ELR (cell line): Measurements from ENCODE around the gene ADRA2C.

Experiments used
- DNase-seq: peaks from one replicate; pipeline ENCODE4 v3.0.0-alpha.2; 2015; ENCODE audit warnings: low read depth

Gene ADRA2C

DNA sequence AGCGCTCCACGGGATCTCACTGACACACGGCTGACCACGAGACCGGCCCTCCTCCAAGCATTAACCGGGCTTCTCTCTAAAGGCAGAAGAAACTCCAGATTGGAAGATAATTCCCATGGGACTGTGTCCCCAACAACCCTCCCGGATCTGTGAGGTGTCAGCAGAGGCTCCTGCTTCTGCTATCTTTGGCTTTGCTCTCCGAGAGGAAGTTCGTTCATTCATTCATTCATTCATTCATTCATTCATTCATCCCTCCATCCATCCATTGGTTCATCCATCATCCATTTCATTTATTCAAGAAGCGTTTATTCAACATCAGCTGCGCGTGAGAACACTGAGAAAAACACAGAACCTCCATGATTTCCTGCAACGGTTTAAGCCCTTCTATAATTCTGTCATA is 11.5 kb downstream of the ADRA2C start:
- DNase-seq, result no peak

DNA sequence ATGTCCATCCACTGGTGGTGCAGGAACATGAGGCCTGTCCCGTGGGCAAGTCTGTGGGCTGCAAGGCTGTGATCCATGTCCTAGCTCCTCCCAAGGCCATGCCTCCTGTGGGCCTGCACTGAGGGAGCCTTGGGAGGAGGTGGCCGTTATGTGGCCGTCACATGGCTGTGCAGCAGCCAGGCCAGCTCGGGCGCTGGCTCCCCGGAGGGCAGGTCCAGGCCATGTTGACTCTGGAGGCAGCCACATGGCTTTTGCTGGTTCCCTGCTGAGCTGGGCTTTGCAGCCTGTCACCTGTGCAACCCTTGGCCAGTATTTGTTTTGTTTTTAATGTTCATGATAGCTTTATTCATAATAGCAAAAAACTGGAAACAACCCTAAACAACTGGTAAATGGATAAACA is 13.3 kb downstream of the ADRA2C start:
- DNase-seq, result no peak

GRCh38 chr4:3780347-3781171 is 14.4 kb downstream of the ADRA2C start:
- no peak for DNase-seq

DNA sequence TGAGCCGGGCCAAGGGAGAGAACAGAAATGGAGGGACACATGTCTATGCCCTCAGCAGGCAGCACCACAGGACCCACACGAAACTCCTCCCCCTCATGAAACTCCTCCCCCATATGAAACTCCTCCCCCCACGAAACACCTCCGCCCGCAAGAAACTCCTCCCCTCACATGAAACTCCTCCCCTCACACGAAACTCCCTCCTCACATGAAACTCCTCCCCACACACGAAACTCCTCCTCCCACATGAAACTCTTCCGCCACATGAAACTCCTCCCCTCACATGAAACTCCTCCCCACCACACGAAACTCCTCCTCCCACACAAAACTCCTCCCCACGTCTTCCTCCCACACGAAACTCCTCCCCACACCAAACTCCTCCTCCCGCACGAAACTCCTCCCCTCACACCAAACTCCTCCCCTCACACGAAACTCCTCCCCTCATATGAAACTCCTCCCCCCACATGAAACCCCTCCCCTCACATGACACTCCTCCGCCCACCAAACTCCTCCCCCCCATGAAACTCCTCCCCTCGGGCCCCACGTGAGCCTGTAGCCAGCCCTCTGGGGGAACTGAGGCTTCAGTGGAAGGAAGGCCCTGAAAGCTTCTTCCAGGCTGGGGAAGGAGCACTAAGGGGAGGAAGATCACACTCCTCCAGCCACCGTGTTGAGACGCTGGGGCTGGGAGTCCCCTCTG is 15.2 kb downstream of the ADRA2C start:
- DNase-seq, result peak; percentile 13

DNA sequence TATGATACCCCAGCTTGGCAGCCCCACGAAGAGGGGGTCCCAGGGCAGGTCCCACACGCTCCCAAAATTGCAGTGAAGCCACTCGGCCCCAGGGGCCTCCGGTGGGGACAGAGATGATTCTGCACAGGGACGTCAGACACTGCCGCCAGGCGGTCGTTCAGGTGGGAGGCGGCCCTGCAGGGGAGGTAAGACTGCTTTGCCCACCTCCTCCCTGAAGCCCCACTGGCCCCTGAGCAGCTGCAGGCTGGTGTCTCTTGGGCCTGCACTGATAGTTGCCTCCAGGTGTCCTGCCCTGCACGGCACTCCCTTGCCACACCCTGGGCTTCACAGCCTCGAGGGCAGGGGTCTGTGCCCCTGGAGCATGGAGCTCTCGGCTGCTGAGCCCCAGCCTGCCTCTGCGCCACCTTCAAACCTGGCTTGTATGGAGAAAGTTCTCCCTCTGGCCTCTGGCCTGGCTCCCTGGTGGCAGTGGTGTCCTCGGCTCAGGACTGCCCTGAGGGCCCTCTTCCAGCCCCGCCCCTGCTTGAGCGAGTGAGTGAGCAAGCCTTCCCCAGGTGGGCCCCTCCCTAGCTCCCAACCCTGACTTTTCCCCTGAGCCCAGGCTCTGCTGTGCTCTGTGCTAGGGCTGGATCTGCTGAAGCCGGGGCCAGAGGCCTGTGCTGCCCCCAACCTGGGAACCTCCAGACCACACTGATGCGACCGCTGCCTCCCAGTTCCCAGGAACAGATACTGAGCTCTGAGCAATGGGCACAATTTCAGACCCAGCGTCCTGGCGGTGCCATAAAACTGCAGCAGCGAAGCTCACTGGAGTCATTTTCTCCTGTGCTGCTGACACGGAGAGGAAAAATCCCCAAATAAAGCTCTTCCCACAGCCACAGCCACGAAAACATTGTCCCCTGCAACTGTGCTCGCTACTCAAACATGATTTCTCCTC is 16.1 kb downstream of the ADRA2C start:
- DNase-seq, result no peak

DNA sequence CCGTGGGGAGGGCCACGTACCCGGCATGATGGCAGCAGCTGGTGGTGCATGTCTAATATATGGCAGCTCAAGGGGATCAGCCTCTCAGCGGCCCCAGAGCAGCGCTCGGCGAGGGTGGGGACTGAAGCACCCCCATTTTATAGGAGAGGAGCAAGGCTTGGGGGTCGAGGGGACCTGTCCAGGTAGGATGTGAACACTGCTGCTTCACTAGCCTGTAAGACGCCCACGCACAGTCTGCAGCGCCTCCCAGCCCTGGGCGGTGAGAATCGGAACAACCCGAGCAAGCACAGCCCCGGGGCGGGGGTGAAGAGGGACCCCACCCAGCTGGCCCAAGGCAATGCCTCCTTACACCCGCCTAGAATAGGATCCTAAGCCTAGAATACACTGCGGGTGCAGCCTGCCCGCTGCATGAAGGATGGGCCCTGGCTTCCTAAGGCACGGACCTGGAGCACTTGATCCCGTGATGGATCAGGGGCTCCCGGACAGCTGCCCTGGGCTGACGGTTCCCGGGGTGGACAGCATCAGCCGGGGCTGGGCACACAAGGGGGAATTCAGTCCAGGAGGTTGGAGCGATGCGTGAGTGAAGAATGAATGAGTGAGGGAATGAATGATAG is 17.6 kb downstream of the ADRA2C start:
- no peak for DNase-seq

DNA sequence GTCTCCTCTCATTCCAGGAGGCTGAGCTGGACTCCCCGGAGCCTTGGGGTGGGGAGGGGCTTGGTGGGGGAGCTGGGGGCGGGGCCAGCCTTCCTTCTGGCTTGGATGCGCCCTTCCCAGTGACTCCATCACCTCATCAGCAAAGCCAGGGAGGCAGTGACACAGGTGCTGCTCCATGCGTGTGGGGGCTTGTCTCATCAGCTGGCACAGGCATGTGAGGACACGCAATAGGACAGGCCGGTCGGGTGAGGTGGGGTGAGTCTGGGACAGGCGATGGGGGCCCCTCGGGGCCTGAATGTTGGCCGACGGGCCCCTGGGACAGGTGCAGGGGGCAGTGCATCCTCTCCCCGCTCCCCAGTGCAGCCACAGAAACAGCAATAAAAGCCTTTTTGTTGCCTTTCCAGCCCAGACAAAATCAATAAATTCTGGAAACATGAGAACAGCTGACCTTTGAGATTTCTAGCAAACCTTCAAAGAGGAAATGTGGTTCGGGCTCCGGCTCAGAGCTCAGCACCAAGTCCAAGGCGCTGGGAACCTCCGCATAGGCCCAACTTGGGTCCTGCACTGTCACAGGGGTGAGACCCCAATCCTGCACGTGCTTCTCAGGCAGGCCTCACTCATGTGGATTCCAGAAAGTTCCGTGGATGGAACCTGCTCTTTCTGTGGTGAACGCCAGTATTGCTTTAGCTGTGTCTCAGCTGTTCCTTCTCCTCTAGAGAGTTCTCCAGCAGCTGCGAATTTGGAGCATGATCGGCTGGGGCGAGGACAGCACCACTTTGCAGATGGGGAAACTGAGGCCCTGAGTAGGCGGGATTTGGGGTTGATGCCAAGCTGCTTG is 18.5 kb downstream of the ADRA2C start:
- no peak for DNase-seq

DNA sequence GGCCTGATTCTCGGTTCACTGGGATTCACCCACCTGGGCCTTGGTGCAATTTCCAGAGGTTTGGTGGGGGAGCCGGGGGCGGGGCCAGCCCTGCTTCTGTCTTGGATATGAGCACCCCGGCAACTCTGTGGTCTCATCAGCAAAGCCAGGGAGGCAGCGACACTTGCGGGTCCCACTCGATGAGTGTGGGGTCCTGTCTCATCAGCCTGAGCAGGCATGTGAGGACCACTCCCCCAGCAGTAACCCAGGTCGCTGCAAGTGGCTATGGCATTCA is 19.0 kb downstream of the ADRA2C start:
- DNase-seq, result no peak

- DNase-seq, result no peak
Measured at GRCh38 chr4:3786196-3786869, 20.1 kb downstream of the ADRA2C start.

- no peak for DNase-seq
Measured at GRCh38 chr4:3787489-3788365, 21.5 kb downstream of the ADRA2C start.

DNA sequence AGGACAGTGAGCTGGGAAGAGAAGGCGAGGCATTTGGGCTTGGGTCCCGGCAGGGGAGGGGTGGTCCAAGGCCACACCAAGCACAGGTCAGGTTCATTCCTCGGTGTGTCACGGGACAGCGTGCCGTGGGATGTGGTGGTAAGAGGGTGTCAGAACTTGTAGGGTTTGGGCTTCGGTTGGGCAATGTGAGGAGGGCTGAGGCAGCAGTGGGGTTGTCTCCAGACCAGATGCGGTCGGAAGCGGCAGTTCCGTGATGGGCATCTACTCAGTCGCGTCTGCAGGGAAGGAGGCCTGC is 22.1 kb downstream of the ADRA2C start:
- DNase-seq, result no peak

DNA sequence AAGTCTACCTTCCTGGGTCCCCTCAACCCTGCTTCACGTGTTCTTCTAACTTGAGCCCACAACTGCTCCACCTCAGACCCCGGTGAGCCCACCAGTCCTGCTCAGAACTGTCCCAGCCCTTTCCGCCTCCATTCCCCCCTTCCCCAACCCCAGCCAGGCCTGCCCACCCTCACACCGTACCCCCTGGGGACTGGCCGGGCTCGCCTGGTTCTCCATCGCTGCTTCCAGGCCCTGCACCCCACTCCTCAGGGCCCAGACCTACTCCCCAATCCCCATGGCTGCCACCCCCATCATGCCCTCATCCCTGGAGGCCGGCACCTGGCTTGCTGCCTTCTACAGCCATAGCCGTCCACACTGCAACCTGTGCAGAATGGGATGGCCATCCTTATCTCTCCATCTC is 23.4 kb downstream of the ADRA2C start:
- DNase-seq, result no peak

GRCh38 chr4:3790006-3790561 is 23.9 kb downstream of the ADRA2C start:
- DNase-seq, result no peak

DNA sequence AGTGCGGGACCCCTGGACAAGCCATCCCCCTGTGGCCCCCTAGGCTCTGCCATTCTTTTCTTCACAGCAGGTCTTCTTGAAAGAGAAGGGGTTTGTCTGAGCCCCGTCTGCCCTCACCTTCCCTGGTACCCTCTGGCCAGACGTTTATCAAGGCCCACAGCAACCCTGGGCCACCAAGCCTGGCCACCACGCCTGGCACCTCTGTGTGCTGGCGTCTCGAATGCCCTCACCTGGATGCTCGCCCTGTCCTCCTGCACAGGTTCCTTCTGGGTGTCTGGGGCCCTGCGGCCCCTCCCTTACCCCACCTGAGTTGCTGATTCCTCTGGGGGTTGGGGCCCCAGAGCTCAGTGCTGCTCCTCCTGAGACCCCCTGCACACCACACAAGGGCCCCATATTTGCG is 25.1 kb downstream of the ADRA2C start:
- DNase-seq, result no peak

DNA sequence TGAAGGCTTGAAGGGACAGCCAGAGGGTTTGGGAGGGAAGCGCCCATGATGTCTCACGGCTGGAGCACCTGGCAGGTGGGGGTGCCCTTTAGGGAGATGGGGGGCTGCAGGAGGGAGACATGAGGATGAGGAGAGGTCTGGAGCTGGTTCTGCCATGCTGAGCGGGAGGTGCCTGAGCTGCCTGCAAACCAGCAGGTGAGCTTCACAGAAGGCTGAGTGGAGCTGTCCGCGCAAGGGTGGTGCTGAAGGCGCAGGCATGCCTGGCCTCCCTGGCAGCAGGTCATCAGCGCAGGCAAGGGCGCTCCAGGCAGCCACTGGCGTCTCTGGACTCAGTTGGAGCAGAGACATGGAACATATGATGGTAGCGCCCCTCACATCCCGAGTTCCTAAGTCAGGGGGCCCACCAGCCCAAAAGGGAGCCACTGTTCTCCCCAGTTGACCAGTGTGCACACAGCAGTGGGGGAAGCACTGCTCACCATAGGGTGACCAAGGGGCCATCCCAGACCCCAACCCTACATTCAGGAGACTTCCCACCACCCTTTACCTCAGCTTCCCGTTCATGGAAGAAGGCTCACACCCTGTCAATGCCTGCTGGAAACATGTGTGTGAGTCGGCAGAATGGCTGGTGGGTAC is 25.8 kb downstream of the ADRA2C start:
- DNase-seq, result peak; percentile 21

DNA sequence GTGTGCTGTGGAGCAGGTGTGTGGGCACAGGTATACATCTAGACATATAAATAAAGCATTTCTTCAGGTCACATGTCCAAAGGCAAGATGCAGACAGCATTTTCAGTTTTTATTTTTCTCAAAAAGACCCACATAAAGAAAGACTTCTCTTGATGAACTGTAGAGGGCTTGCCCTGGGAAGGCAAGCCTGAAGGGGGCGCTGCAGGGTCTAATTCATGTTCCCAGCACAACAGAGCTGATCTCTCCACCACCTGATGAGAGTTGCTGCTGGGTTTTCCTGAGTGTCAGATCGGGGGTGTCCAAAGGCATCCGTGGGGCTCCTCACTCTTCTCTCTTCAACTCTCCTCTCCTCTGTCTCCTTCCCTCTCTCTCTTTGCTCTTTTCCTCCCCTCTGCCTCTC is 26.6 kb downstream of the ADRA2C start:
- DNase-seq, result peak; percentile 14

DNA sequence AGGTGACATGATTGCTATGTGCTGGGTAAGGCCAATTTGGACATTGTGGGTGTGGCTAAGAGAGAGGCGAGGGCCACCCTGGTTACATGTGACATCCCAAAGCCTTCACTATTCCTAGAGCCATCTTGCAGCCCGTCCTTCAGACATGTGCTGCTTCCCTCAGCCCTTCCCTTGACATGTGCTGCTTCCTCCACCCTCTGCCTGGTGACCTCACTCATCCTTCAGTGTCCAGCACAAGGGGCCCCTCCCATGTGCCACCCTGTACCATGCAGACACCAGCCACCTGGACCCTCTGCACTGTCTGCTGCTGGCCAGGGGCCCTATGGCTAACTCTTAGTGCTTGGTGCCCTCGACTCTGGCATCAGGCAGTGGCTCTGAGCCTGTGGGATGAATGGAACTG is 27.4 kb downstream of the ADRA2C start:
- no peak for DNase-seq

GRCh38 chr4:3796960-3797359 is 30.8 kb downstream of the ADRA2C start:
- DNase-seq, result no peak
